HepG2 (cell line): ENCODE measurements around the gene DNAAF3.

Experiments
- HDAC1 ChIP-seq: sonication (generic); formaldehyde crosslinking; IDR thresholded peaks from 2 replicates; pipeline ENCODE4 v1.5.1; 2020; ENCODE audit warnings: mild to moderate bottlenecking, missing genetic modification reagents
- HNRNPLL ChIP-seq: fragments of 200-400 bp; formaldehyde crosslinking; IDR thresholded peaks from 2 replicates; pipeline ENCODE4 v1.6.1; 2017; ENCODE audit warnings: mild to moderate bottlenecking, low read depth, low read length; ENCODE audit not compliant: poor library complexity, severe bottlenecking
- POLR2A ChIP-seq, 2 experiments: IDR thresholded peaks; 2 replicates each; pipeline ENCODE4 v1.6.1; 2011; ENCODE audit warnings: low read depth in 2 of 2, low read length in 2 of 2, mild to moderate bottlenecking in 1 of 2, moderate library complexity in 1 of 2; ENCODE audit not compliant: insufficient read depth in 1 of 2
- REPIN1 ChIP-seq: sonication (generic); formaldehyde crosslinking; IDR thresholded peaks from 2 replicates; pipeline ENCODE4 v1.8.0; 2022; ENCODE audit warnings: missing genetic modification reagents, low read depth, mild to moderate bottlenecking, borderline replicate concordance
- SIN3A ChIP-seq: IDR thresholded peaks from 2 replicates; pipeline ENCODE4 v1.6.1; 2011; ENCODE audit warnings: low read depth, mild to moderate bottlenecking, control low read depth, low read length, borderline replicate concordance
- SMAD1 ChIP-seq: sonication (generic); formaldehyde crosslinking; IDR thresholded peaks from 2 replicates; pipeline ENCODE4 v1.4.0; 2020; ENCODE audit warnings: missing genetic modification reagents, low read depth, mild to moderate bottlenecking, borderline replicate concordance
- ZBTB8A ChIP-seq: sonication (generic); formaldehyde crosslinking; IDR thresholded peaks from 2 replicates; pipeline ENCODE4 v1.4.0; 2020; ENCODE audit warnings: mild to moderate bottlenecking, low read depth, missing genetic modification reagents, borderline replicate concordance
- ZC3H4 ChIP-seq: sonication (generic); formaldehyde crosslinking; IDR thresholded peaks from 2 replicates; pipeline ENCODE4 v1.4.0; 2020; ENCODE audit warnings: missing genetic modification reagents, borderline replicate concordance
- ZNF333 ChIP-seq: sonication (generic); formaldehyde crosslinking; IDR thresholded peaks from 2 replicates; pipeline ENCODE4 v1.4.0; 2020; ENCODE audit warnings: mild to moderate bottlenecking, missing genetic modification reagents, borderline replicate concordance
- ZSCAN29 ChIP-seq: sonication (generic); formaldehyde crosslinking; conservative IDR thresholded peaks from 2 replicates; pipeline ENCODE4 v1.4.0; 2020; ENCODE audit warnings: mild to moderate bottlenecking, missing genetic modification reagents
- TF ChIP-seq, protein P1 (sequence below): sonication (generic); formaldehyde crosslinking; IDR thresholded peaks from 2 replicates; pipeline ENCODE4 v1.5.0; 2020; ENCODE audit warnings: mild to moderate bottlenecking, missing genetic modification reagents
- TF ChIP-seq, protein P2 (sequence below): sonication (generic); formaldehyde crosslinking; IDR thresholded peaks from 2 replicates; pipeline ENCODE4 v1.5.0; 2020; ENCODE audit warnings: mild to moderate bottlenecking, missing genetic modification reagents, moderate library complexity
- TF ChIP-seq, protein P3 (sequence below): sonication (generic); formaldehyde crosslinking; IDR thresholded peaks from 2 replicates; pipeline ENCODE4 v1.9.0; 2021; ENCODE audit warnings: missing genetic modification reagents, borderline replicate concordance

DNA sequence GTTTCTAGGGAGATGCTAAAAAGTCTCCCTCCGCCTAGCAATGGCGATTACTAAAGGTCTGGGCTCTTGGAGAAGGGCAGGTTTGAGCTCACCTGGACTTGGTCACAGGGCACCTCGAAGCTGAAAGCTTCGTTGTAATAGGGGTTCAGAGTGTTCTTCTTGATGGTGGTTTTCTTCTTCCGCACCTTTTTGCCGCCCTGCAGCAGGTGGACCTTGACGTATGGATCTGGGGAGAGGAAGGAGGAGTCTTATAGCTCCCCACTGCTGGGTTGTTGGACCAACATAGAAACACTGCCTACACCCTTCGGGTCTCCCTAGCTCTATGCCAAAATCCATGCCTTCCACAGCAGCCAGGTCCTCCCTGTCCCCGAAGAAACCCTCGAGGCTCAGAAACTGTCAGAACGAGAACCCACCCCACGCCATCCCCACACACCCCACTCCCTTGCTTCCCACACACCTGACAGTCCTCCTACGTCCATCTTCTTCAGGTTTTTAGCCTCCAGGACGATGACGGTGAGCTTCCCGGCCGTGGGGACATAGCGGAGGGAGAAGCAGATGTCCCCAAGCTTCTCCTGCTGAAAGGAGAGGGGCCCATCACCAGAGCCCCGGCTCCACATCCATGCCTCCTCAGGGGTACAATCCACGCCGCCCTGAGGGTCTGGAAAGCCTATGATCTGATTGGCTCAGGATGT lies 8.2 kb upstream of the DNAAF3 start:
- TF ChIP-seq ZC3H4 (CRISPR knock-in tag) = no peak
- TF ChIP-seq, protein P1, sequence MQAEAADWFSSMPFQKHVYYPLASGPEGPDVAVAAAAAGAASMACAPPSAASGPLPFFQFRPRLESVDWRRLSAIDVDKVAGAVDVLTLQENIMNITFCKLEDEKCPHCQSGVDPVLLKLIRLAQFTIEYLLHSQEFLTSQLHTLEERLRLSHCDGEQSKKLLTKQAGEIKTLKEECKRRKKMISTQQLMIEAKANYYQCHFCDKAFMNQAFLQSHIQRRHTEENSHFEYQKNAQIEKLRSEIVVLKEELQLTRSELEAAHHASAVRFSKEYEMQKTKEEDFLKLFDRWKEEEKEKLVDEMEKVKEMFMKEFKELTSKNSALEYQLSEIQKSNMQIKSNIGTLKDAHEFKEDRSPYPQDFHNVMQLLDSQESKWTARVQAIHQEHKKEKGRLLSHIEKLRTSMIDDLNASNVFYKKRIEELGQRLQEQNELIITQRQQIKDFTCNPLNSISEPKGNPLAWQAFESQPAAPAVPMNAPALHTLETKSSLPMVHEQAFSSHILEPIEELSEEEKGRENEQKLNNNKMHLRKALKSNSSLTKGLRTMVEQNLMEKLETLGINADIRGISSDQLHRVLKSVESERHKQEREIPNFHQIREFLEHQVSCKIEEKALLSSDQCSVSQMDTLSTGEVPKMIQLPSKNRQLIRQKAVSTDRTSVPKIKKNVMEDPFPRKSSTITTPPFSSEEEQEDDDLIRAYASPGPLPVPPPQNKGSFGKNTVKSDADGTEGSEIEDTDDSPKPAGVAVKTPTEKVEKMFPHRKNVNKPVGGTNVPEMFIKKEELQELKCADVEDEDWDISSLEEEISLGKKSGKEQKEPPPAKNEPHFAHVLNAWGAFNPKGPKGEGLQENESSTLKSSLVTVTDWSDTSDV = no peak
- TF ChIP-seq, protein P2, sequence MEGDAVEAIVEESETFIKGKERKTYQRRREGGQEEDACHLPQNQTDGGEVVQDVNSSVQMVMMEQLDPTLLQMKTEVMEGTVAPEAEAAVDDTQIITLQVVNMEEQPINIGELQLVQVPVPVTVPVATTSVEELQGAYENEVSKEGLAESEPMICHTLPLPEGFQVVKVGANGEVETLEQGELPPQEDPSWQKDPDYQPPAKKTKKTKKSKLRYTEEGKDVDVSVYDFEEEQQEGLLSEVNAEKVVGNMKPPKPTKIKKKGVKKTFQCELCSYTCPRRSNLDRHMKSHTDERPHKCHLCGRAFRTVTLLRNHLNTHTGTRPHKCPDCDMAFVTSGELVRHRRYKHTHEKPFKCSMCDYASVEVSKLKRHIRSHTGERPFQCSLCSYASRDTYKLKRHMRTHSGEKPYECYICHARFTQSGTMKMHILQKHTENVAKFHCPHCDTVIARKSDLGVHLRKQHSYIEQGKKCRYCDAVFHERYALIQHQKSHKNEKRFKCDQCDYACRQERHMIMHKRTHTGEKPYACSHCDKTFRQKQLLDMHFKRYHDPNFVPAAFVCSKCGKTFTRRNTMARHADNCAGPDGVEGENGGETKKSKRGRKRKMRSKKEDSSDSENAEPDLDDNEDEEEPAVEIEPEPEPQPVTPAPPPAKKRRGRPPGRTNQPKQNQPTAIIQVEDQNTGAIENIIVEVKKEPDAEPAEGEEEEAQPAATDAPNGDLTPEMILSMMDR (CRISPR knock-in tag) = no peak
- no peak for TF ChIP-seq ZSCAN29
- TF ChIP-seq HDAC1 (CRISPR knock-in tag) = no peak
- TF ChIP-seq, protein P3, sequence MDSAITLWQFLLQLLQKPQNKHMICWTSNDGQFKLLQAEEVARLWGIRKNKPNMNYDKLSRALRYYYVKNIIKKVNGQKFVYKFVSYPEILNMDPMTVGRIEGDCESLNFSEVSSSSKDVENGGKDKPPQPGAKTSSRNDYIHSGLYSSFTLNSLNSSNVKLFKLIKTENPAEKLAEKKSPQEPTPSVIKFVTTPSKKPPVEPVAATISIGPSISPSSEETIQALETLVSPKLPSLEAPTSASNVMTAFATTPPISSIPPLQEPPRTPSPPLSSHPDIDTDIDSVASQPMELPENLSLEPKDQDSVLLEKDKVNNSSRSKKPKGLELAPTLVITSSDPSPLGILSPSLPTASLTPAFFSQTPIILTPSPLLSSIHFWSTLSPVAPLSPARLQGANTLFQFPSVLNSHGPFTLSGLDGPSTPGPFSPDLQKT (CRISPR knock-in tag) = no peak
- TF ChIP-seq SIN3A = no peak
- TF ChIP-seq POLR2A (IDR thresholded peaks at IDR 0.05; ENCODE audit: insufficient read depth in 1 of 2, low read depth in 2 of 2, low read length in 2 of 2) = no peak
- no peak for TF ChIP-seq HNRNPLL
- no peak for TF ChIP-seq ZNF333 (CRISPR knock-in tag)
- no peak for TF ChIP-seq ZBTB8A (CRISPR knock-in tag)
- TF ChIP-seq REPIN1 (CRISPR knock-in tag) = no peak
- TF ChIP-seq SMAD1 (CRISPR knock-in tag) = no peak
